Left cardiac atrium (tissue), 4 donors: ENCODE results near the gene KIF18B. TPM values are rescaled to one million over a fixed set of nuclear protein-coding genes. Genes with fewer than 3 reads are reported as not detected.
A peak's percentile ranks its signal among the peaks of the same experiment; 100 is the strongest.
"Not testable (repeated sequence)": the region's sequence is repeated elsewhere in the genome, so short reads cannot be mapped to it uniquely, and the experiment has no call there.

Experiments used
- ATAC-seq, 2 donors: fragments of 200-7000 bp; cut with Tn5 transposase; one replicate each; pipeline ENCODE4 v1.9.1; 2020; ENCODE audit warnings: mild to moderate bottlenecking in 2 of 2, moderate library complexity in 2 of 2
- DNase-seq: peaks from one replicate; pipeline ENCODE4 v3.0.0-alpha.2; 2020
- intact Hi-C, 2 donors: fragments of 100-400 bp; cut with DNase I; formaldehyde crosslinking; loops; one replicate each; pipeline versions ENCODE4 v1.14.1 to v1.15.1; 2022 to 2023
- total RNA-seq, 2 donors: library from RNA; stranded (reverse); fragmentation: NEBNext Ultra II Directional; extraction: Animal tissue kit (Norgen Biotek cat#: 25700); gene quantifications; one replicate each; pipeline ENCODE4 v1.2.1, GENCODE V29; 2021
- donor health status: DM: no; HTN: yes; CAD: no.
- donor health status: DM: no; HTN: yes; CAD: no; lungs with severe emphysema.
- donor health status: DM: yes; HTN: yes; CAD: no.
- donor health status: Dilated cardiomyopathy.

The KIF18B gene
- total RNA-seq, 2 donors from 2014 or later: 0.16 to 0.85 TPM

DNA sequence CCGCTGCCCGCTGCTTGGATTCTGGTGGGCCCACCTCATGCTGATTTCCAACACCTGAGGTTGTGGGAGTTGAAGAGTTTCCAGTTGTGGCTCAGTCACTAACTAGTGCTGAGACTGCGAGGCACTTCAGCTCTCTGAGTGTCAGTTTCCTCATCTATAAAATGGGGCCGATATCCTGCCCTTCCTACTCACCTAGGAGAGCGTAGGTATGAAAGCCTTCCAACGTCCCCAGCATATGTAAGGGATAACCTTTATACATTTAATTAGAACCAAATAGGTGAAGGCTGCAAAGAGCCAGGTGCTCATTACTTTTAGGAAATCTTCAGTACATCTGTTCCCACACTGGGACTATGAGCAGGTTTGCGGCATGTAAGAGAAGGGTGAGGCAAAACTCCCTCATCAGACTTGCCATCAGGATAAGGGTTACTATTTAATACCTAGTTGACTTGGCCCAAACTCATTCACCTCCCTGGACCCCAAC is 782 bp upstream of the KIF18B start:
- intact Hi-C loops: no loop called here
- ATAC-seq (no peak), DNase-seq (no peak)

GRCh38 chr17:44945652-44946051 is 1.9 kb downstream of the KIF18B start:
- DNase-seq, ATAC-seq, intact Hi-C loops: not testable (repeated sequence)

DNA sequence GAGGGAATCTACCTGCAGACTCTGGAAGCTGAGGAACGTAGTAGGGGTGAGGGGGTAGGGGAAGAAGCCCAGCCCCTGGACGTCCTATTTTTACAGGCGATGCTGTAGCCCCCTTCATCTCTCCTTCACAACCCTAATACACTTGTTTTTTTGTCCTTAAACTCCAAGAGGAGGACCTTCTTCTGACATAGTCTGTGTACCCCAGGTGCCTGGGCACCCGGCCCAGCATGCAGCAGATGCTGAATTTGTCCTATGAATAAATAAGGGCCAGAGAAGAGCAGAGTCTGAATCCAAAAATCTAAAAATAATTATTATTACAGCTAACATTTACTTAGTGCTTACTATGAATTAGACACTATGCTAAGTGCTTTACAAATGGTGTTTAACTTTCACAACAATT is 5.1 kb downstream of the KIF18B start:
- ATAC-seq (no peak), DNase-seq (no peak)
- intact Hi-C loops: no loop called here

- ATAC-seq: no peak
- no peak for DNase-seq
- intact Hi-C loops: no loop called here
Observed at GRCh38 chr17:44941712-44942331, 5.8 kb downstream of the KIF18B start.

- DNase-seq: no peak
- ATAC-seq: no peak
Observed at GRCh38 chr17:44940768-44941167, 6.8 kb downstream of the KIF18B start.

DNA sequence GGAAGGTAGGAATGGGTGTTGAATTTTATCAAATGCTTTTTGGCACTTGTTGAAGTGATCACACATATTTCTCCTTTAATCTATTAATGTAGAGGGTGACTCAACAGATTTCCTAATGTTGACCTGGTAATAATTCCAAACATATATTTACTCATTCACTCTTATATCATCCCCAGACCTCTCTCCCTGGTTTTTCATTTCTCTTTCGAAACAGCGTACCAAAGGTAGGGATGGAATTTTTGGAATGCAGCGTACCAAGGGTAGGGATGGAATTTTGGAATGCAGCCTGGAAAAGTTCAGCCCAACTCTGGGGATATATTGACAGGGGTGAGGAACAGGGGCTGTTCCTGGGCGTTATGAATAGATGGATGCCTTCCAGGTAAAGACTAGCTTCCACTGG is 7.3 kb downstream of the KIF18B start:
- ATAC-seq (peak in 1 of 2 donors; percentile 83), DNase-seq (no peak)
- intact Hi-C loops: no loop called here

More at GRCh38 chr17:44940768-44941167, 6.8 kb downstream of the KIF18B start:
- intact Hi-C loops: no loop called here

- no peak for DNase-seq
- intact Hi-C loops: no loop called here
- no peak for ATAC-seq
Observed at GRCh38 chr17:44935116-44935515, 12.5 kb downstream of the KIF18B start.

- intact Hi-C loops: no loop called here
- no peak for DNase-seq
- ATAC-seq: no peak
Observed at GRCh38 chr17:44934745-44935105, 12.8 kb downstream of the KIF18B start.

DNA sequence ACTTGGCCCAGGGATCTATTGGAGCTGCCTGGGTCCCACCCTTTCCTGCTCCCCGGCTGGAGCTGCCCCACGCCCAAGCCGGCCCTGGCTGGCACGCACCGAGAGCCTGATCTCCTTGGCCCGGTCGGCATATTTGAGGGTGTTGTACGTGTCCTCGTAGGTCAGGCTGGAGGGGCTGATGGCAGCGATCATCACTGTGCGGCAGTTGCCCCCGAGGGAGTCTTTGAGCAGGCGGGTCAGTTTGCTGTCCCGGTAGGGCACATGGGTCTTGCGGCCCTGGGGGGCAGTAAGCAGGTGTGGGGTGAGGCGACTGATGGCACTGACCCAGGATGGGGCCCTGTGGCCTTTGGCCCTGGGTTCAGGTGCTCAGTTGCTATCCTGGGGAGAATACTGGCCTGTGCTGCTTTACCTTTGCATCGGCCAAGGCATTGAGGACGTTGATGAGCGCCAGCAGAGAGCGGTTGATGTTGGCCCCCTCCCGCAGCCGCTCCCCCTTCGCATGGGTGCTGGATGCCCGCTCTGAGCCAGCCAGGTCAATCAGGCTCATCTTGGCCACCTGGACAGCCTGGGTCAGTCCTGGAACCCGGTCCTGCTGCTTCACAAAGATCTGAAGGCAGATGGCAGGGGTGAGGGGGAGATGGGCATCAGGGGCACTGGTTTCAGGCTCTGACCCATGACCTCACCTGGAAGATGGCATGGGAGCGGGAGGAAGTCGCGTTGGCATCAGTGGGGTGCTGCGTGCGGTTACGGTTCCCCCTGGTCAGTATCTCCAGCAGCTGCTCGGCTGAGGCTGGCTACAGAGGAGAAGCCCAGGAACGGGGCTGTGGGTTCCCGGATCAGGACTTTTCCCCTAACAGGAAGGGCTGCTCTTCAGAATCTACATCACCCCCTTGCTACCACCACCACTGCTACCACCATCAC is 13.5 kb downstream of the KIF18B start:
- DNase-seq (no peak), ATAC-seq (no peak)
- intact Hi-C loops: no loop called here

DNA sequence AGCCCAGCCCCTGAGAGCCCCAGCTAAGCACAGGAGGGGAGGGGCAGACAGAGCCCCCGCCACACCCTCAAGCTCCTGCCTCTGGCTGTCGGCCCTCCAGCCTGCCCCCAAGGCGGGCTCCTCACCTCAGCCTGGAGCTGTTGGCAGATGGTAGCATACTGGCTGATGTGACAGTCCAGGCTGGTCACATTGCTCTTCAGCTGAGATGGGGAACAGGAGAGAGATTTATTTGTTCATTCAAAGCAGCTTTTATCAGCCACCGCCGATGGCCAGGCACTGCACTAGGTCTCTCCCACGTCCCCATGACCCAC is 14.8 kb downstream of the KIF18B start:
- DNase-seq (no peak), ATAC-seq (peak; percentile 54 to 81)
- intact Hi-C loops: no loop called here

DNA sequence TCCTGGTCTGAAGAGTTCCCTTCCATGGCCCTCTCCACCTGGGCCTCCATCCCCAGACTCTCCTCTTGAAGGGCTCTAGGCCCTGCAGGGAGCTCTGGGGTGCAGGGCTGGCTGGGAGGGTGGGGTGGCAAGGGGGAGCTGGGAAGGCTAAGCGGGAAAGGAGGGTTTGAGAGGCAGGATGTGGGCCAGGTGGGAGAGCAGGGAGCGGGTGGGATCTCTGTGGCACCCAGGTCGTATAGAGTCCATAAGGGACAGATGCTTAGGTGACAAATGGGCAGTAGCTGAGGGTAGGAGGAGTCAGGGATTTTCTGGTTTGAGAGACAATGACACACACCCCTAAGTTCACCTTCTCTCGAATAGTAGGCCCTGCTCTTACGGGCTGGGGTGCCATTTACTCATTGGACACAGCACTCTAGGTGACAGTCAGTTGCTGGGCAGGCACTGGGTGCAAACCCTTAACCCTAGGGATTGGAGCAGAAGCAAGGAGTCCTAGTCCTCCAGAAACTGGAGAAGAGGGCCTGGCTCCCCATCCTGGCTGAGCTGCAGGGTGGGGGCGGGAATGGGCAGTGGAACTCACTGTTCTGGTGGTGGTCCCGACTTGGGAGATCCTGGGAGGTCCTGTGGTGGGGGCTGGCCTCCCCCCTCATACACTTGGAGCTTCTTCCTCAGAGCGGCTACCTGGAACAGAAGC is 15.3 kb downstream of the KIF18B start:
- ATAC-seq: no peak
- intact Hi-C loops: no loop called here
- DNase-seq: no peak

DNA sequence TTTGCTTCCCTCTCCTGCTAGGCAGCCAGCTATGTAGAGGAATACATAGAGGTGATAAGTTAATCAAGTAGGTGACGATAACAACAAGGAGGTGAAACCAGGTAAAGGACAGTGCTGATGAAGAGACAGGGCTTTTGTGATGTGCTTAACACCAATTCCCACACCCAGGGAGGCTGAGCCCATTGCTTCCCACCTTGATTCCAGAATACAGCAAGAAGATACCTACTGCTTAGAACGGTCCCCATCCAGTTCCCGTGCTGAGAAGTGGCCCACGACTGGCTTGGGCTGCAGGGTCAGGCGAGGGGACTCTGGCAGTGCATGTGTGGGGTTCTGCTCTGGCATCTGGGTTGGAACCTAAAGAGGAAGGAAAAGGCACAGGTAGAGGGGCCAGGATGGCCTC is 16.2 kb downstream of the KIF18B start:
- intact Hi-C loops: no loop called here

GRCh38 chr17:44930667-44931066 is 16.9 kb downstream of the KIF18B start:
- intact Hi-C loops: no loop called here
- ATAC-seq (no peak), DNase-seq (no peak)

More for the DNA sequence above, 16.2 kb downstream of the KIF18B start:
- ATAC-seq (no peak), DNase-seq (no peak)

DNA sequence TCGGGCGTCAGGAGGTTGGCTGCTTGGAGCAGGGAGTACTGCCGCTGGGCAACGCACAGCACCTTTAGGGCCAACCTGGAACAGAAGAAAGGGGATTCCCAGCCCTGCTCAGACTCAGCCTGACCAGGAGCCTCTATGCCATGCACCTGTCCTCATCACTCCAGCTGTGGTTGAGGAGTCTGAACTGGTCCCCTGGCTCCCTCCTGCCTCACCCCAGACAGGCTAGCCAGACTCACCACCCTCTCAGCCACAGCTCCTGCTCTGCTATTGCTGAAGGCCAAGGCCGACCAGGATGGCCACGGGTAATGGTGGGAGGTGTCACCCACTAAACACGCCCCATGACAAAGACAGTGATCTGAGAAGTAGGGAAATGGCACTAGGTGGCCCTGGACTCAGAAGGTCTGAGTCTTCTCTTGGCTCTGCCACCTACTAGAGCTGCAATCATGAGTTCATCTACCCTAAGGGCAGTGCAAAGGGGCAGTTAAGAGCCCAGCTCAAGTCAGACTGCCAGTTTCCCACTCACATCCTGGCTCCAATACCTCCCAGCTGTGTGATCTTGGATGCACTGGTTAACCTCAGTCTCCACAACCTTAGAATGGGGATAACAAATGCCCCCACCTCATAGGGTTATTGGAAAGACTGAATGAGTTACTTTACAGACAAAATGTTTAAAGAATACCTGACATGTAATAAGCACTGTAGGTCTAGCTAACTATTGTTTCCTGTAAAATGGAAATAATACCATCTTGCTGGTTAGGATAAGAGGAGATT is 18.4 kb downstream of the KIF18B start:
- intact Hi-C loops: no loop called here
- ATAC-seq: no peak
- DNase-seq: no peak

DNA sequence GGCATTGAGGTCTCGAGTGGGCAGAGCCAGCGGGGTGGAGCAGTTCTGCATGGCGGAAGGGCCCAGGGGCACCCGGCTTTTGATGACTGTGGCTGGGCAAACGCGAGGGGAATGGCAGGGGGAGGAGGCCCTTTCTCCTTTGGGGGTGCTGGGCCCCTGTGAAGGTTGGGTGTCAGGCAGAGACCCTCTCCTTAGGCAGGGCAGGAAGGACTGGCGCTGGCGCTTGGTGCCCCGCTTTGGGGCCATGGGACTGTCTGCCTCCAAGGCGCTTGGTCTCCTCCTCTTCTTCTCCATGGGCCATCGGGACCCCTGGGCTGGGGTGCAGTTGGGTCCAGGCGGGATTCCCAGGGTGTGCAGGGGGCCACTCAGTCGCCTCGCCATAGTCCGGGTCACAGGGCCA is 19.4 kb downstream of the KIF18B start:
- no peak for ATAC-seq
- intact Hi-C loops: no loop called here
- no peak for DNase-seq

GRCh38 chr17:44927696-44928095 is 19.9 kb downstream of the KIF18B start:
- no peak for DNase-seq
- intact Hi-C loops: no loop called here
- ATAC-seq: no peak

DNA sequence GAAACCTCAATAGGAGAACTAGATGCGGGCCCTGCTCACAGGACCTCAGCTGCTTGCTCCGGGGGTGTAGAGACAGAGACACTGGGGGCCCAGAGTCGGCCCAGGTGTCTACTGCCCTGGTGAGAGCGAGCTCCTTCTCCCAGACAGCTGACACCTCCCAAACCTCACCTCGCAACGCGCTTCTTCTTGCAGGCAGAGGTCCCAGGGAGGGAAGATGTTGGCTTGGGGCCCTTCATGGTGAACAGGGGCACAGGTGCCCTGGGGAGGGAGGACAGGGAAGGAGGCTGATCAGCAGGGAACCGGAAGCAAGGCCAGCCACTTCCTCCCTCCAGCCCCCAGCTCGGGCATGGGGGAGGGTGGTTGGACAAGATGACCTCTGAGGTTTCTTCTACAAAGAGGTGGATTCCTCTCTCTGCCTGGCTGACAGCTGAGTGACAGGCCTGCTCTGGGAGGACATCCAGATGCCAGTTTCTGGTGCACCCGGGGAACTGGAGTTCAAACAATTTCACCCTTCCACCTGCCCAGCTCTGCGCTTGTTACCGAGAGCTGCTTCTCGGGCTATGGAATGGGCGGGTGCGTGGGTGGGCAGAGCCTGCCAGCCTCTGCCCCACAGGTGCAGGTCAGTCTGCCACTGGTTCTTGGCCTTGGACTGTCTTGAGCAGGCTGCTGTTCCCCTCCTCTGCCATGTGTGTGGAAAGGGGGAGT is 20.6 kb downstream of the KIF18B start:
- intact Hi-C loops: no loop called here
- ATAC-seq (no peak), DNase-seq (no peak)

DNA sequence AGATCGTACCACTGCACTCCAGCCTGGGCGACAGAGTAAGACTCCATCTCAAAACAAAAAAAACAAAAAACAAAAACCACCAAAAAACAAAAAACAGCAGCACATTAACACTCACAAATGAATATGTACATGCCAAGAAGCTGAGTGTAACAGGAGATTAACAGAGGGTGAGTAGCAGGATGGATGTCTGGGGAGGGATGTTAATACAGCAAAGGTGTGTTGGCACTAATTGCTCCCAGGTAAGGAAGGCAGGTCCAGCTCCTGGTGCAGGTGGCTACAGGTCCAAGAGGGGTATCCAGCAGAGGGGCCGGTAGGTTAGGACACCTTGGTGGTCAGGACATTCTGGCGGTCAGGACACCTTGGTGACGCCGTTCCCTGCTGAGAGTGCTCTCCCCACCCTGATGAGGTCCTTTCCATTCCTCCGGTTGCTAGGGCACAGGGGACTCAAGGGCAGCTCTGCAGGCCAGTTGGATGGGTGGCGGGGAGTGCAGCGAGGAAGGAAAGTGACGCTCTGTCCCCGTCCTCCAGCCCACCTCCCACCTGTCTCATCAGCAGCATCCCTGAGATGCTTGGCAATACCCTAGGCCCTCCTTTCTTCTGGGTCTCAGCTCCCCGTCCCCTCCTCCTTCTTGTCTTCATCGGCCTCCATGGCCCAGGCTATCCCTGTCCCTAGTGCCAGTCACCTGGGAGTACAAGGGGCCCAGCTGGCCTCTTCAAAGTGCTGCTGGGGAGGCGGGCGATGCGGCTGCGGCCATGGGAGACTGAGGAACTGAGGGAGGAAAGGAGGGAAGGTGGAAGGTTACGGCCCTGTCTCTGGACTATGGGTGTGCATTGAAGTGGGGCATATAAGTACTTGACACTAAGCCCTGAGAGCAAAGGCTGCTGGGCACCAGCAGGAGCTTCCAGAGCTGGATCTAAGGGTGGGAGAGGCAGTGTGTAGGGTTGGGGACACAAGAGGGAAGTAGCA is 21.6 kb downstream of the KIF18B start:
- intact Hi-C loops: no loop called here
- DNase-seq (no peak), ATAC-seq (no peak)
